A673 (cell line): ENCODE results near the gene CDC25C. TPM values are rescaled to one million over a fixed set of nuclear protein-coding genes. Genes with fewer than 3 reads are reported as not detected.
"Not testable (repeated sequence)": the region's sequence is repeated elsewhere in the genome, so short reads cannot be mapped to it uniquely, and the experiment has no call there.

Experiments
- BruUV-seq: library from RNA; stranded (reverse); fragments of 400-500 nt; replicated peaks from 2 replicates; lab custom pipeline; 2021; lab: Mats Ljungman, UMichigan
- CTCF ChIA-PET: fragments of 300-600 bp; sonication (Branson Sonifier 250); formaldehyde crosslinking; loops from one replicate; lab custom pipeline; 2022; ENCODE audit warnings: antibody characterized with exemption; lab: Charles Lee
- POLR2A ChIA-PET: fragments of 300-600 bp; sonication (Branson Sonifier 250); formaldehyde crosslinking; loops from one replicate; lab custom pipeline; 2022; ENCODE audit warnings: antibody characterized with exemption; ENCODE audit not compliant: low non-redundant PET; lab: Charles Lee
- DNase-seq: peaks from one replicate; pipeline ENCODE4 v3.0.0-alpha.2; 2015; ENCODE audit warnings: low spot score
- H3K27ac ChIP-seq: fragments of 200-600 bp; sonication (generic); 2 replicates; pipeline ENCODE4 v1.5.1; 2016; ENCODE audit warnings: mixed run types, low read depth, mild to moderate bottlenecking, mixed read lengths, antibody characterized with exemption, low read length; ENCODE audit not compliant: poor library complexity, severe bottlenecking
- H3K27me3 ChIP-seq: fragments of 200-600 bp; sonication (generic); replicated peaks from 2 replicates; pipeline ENCODE4 v1.6.1; 2017; ENCODE audit warnings: mixed run types, low read depth, mild to moderate bottlenecking, mixed read lengths, antibody characterized with exemption, low read length; ENCODE audit not compliant: insufficient read depth, poor library complexity
- H3K36me3 ChIP-seq: fragments of 200-600 bp; sonication (generic); 2 replicates; pipeline ENCODE4 v1.6.1; 2016; ENCODE audit warnings: mixed run types, mild to moderate bottlenecking, mixed read lengths, antibody characterized with exemption, low read length; ENCODE audit not compliant: insufficient read depth, poor library complexity, severe bottlenecking
- H3K4me1 ChIP-seq: fragments of 200-600 bp; sonication (generic); 2 replicates; pipeline ENCODE4 v1.6.1; 2017; ENCODE audit warnings: mixed run types, mild to moderate bottlenecking, mixed read lengths, antibody characterized with exemption, low read length; ENCODE audit not compliant: insufficient read depth, poor library complexity, severe bottlenecking
- H3K4me3 ChIP-seq: fragments of 200-600 bp; sonication (generic); 2 replicates; pipeline ENCODE4 v1.5.1; 2016; ENCODE audit warnings: low read depth, mixed run types, mild to moderate bottlenecking, mixed read lengths, low read length; ENCODE audit not compliant: poor library complexity, severe bottlenecking
- H3K9me3 ChIP-seq: fragments of 200-600 bp; sonication (generic); 2 replicates; pipeline ENCODE4 v1.6.1; 2016; ENCODE audit warnings: mixed run types, low read depth, mild to moderate bottlenecking, mixed read lengths, antibody characterized with exemption, low read length; ENCODE audit not compliant: poor library complexity, severe bottlenecking
- EZH2 ChIP-seq: fragments of 200-600 bp; sonication (generic); IDR thresholded peaks from 2 replicates; pipeline ENCODE4 v1.6.1; 2017; ENCODE audit warnings: borderline replicate concordance, low read depth, mild to moderate bottlenecking, mixed read lengths, antibody characterized with exemption, low read length; ENCODE audit not compliant: poor library complexity, severe bottlenecking
- intact Hi-C: fragments of 100-400 bp; cut with micrococcal nuclease; formaldehyde crosslinking; loops from one replicate; pipeline ENCODE4 v1.10.0; 2022; ENCODE audit not compliant: unreplicated experiment
- total RNA-seq: library from RNA; stranded (reverse); gene quantifications from 2 replicates; pipeline ENCODE4 v1.2.3, GENCODE V29; 2021
- TF ChIP-seq, protein P1 (sequence below): fragments of 300-800, 200-600 bp; sonication (generic); conservative IDR thresholded peaks from 2 replicates; pipeline ENCODE4 v1.5.1; 2017; ENCODE audit warnings: low read depth, mild to moderate bottlenecking, antibody characterized with exemption, low read length, moderate library complexity, mixed read lengths

CDC25C gene
- total RNA-seq, 1 experiment from 2014 or later = 22.3 TPM

DNA sequence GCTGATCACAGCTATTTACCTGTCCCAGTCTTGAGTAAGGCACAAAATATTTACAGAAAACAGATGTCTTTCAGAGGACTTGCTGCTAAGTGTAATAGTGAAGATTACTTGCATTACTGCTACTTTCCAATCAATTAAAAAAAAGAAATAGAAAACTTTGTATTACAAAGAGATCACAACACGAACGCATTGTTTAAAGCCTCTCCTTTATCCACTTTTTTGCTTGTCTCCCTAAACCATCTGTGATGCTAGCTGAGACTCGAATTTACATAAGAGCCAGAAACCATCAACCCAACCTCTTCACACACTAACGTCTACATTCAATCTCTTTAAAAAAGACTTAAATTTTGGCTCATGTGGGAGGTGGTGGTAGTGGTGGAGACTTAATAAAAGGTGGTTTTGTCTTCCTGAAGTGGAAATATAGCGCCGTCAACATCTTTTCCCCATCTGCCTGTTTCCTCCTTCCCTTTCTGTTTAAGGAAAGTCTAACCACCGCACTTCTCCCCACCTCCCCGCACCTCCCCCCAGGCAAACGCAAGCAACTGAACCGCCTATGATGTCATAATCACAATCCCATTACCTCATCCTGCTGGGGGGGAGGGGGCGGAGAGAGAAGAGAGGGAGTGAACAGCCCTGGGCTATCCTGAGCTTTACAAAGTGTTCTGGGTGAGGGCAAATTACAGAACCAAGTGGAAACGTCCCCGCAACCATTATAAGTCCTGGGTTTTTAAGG, 5.5 kb upstream of the CDC25C start:
- Histone ChIP-seq H3K27me3 (no peaks in the 10 kb centered on the region), H3K36me3 (peaks cover 12% of the 10 kb centered on the region), H3K4me3 (peak overlapping the region; percentile 76), H3K4me1 (peaks cover 6% of the 10 kb centered on the region), H3K27ac (peak overlapping the region; percentile 100), H3K9me3 (no peaks in the 10 kb centered on the region)
- DNase-seq = no peak
- intact Hi-C loops = no loop called here
- POLR2A ChIA-PET = no interaction called here
- CTCF ChIA-PET = interaction anchor here (1.4 kb wide), 1 partner anchor 15 kb away, joined by 8 read pairs; the partner anchor contains the start of gene KDM3B
- no peak for TF ChIP-seq EZH2
- TF ChIP-seq, protein P1, sequence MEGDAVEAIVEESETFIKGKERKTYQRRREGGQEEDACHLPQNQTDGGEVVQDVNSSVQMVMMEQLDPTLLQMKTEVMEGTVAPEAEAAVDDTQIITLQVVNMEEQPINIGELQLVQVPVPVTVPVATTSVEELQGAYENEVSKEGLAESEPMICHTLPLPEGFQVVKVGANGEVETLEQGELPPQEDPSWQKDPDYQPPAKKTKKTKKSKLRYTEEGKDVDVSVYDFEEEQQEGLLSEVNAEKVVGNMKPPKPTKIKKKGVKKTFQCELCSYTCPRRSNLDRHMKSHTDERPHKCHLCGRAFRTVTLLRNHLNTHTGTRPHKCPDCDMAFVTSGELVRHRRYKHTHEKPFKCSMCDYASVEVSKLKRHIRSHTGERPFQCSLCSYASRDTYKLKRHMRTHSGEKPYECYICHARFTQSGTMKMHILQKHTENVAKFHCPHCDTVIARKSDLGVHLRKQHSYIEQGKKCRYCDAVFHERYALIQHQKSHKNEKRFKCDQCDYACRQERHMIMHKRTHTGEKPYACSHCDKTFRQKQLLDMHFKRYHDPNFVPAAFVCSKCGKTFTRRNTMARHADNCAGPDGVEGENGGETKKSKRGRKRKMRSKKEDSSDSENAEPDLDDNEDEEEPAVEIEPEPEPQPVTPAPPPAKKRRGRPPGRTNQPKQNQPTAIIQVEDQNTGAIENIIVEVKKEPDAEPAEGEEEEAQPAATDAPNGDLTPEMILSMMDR = no peak
- TSS peak; percentile 97 for BruUV-seq

DNA sequence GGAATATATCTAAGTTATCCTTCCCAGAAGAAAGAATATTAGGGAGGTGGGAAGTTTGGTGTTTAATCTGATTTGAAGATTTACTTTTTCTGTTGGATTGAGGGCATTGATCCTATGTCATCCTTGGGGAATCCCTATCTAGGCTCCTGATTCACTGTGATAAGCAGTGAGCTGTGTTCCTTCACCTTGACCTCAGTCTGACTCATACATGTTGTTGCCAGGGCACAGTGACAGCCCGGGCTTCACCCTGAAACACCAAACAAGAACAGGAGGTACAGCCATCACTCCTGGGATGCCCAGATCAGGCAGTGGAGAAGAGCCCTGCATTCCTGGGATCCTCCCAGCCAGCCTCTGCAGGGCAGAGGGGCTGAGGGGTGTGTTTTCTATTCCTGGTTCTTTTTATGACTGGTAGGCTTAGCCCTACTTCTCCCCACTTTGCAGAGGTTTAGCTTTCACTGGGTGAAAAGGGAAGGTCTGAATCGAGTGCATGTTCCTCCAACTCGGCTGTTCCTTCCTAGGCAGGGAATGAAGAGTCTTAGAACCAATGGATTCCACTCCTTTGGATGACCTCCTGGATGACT, 3.4 kb upstream of the CDC25C start:
- DNase-seq = no peak
- POLR2A ChIA-PET = no interaction called here
- intact Hi-C loops = no loop called here
- CTCF ChIA-PET = no interaction called here
- Histone ChIP-seq H3K4me1 (peaks cover 4% of the 10 kb centered on the region), H3K36me3 (no peaks in the 10 kb centered on the region), H3K9me3 (no peaks in the 10 kb centered on the region), H3K27ac (no peak overlapping the region), H3K27me3 (no peaks in the 10 kb centered on the region), H3K4me3 (no peak overlapping the region)
- TF ChIP-seq EZH2 = no peak
- TF ChIP-seq, protein P1 = no peak
- BruUV-seq = no TSS peak

DNA sequence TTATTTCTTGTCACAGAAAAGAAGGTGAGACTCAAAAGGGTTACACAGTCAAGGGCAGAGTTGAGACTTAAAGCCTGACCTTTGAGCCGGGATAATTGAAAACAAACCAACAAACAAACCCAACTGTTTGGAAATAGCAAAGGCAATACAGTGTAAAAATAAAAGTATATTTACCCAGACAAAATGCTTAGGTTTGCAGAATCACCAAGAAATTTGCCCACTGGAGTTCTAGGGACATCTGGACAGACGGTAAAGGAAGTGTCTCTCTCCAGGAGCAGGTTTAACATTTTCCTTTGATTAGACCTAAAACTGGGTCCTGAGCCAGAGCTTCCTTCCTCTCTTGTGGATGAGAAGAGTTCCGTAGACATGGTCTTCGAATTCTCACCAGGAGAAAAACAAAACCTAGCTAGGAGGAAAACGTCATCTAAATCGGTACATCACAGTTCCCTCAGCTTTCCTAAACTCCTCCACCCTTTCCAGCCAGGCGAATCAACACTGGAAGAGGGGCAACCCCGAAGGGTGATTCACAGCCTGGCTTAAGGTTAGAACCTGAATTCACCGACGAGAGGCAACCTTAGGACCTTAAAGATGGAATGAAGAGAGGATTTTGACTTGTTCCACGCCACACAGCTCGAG, 673 bp downstream of the CDC25C start:
- H3K4me1 ChIP-seq = no peaks in the 10 kb centered on the region
- ChIA-PET CTCF (interaction anchor here (1.2 kb wide), 1 partner anchor 22 kb away, joined by 13 read pairs; the partner anchor contains the start of gene KDM3B), POLR2A (interaction anchor here (0.6 kb wide), 1 partner anchor 126 kb away, joined by 3 read pairs; no protein-coding TSS in a partner anchor)
- H3K36me3 ChIP-seq = peaks cover 11% of the 10 kb centered on the region
- H3K27me3 ChIP-seq = no peaks in the 10 kb centered on the region
- no peaks in the 10 kb centered on the region for H3K9me3 ChIP-seq
- DNase-seq = no peak
- H3K4me3 ChIP-seq = peak overlapping the region; percentile 80
- peak overlapping the region; percentile 74 for H3K27ac ChIP-seq
- intact Hi-C loops = no loop called here
- TF ChIP-seq EZH2 = no peak
- TF ChIP-seq, protein P1 = no peak
- TSS peak; percentile 57 for BruUV-seq

DNA sequence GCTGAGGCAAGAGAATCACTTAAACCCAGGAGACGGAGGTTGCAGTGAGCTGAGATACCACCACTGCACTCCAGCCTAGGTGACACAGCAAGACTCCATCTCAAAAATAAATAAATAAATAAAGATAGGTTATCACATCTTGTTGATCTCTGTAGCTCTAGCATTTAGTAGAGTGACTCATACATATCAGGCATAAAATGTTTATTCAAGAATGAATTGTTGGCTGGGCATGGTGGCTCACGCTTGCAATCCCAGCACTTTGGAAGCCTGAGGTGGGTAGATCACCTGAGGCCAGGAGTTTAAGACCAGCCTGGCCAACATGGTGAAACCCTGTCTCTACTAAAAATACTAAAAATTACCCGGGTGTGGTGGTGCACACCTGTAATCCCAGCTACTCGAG, 13.4 kb downstream of the CDC25C start:
- H3K9me3 ChIP-seq, intact Hi-C loops, CTCF ChIA-PET, DNase-seq, BruUV-seq, H3K4me3 ChIP-seq, H3K27me3 ChIP-seq, H3K4me1 ChIP-seq, H3K27ac ChIP-seq, POLR2A ChIA-PET, H3K36me3 ChIP-seq: not testable (repeated sequence)
